Endodermal cell (in vitro differentiated cells): Measurements from ENCODE around the gene SLC24A4. TPM values are rescaled to one million over a fixed set of nuclear protein-coding genes. Genes with fewer than 3 reads are reported as not detected.

Source experiments
- DNase-seq: peaks from one replicate; pipeline ENCODE4 v3.0.0-alpha.2; 2017
- H3K27ac ChIP-seq: 2 replicates; pipeline ENCODE4 v1.5.1; 2013; ENCODE audit warnings: mild to moderate bottlenecking, low read depth, low read length, moderate library complexity
- H3K27me3 ChIP-seq: 2 replicates; pipeline ENCODE4 v1.6.1; 2013; ENCODE audit warnings: mild to moderate bottlenecking, low read length, moderate library complexity; ENCODE audit not compliant: insufficient read depth, control insufficient read depth, poor library complexity, severe bottlenecking
- H3K36me3 ChIP-seq: 2 replicates; pipeline ENCODE4 v1.7.0; 2013; ENCODE audit warnings: mild to moderate bottlenecking, low read length, moderate library complexity; ENCODE audit not compliant: control insufficient read depth, insufficient read depth
- H3K4me1 ChIP-seq: one replicate; pipeline ENCODE4 v1.7.0; 2013; ENCODE audit warnings: low read length; ENCODE audit not compliant: control insufficient read depth, insufficient read depth
- H3K4me3 ChIP-seq: 2 replicates; pipeline ENCODE4 v1.5.1; 2013; ENCODE audit warnings: mild to moderate bottlenecking, low read length, moderate library complexity
- H3K9ac ChIP-seq: 2 replicates; pipeline ENCODE4 v1.6.1; 2013; ENCODE audit warnings: mild to moderate bottlenecking, low read length, moderate library complexity; ENCODE audit not compliant: poor library complexity, severe bottlenecking; ENCODE audit errors: extremely low read depth
- H3K9me3 ChIP-seq: 2 replicates; pipeline ENCODE4 v1.6.1; 2013; ENCODE audit warnings: mild to moderate bottlenecking, low read length, moderate library complexity; ENCODE audit not compliant: control insufficient read depth
- H3K27ac Mint-ChIP-seq: 2 replicates; pipeline ENCODE4 v1.8.0; 2020; ENCODE audit warnings: mixed read lengths
- H3K27me3 Mint-ChIP-seq: 2 replicates; pipeline ENCODE4 v1.8.0; 2021; ENCODE audit warnings: mild to moderate bottlenecking, mixed read lengths; ENCODE audit not compliant: insufficient read depth
- H3K36me3 Mint-ChIP-seq: 2 replicates; pipeline ENCODE4 v1.8.0; 2020; ENCODE audit warnings: low read depth, mixed read lengths
- H3K4me1 Mint-ChIP-seq: 2 replicates; pipeline ENCODE4 v1.8.0; 2020; ENCODE audit warnings: mixed read lengths
- H3K4me3 Mint-ChIP-seq: 2 replicates; pipeline ENCODE4 v1.8.0; 2020; ENCODE audit warnings: mild to moderate bottlenecking, moderate library complexity, mixed read lengths
- H3K9me3 Mint-ChIP-seq: 2 replicates; pipeline ENCODE4 v1.8.0; 2020; ENCODE audit warnings: mild to moderate bottlenecking, mixed read lengths
- CTCF ChIP-seq: fragments of 200-600 bp; sonication (generic); conservative IDR thresholded peaks from 2 replicates; pipeline ENCODE4 v1.5.0; 2021; ENCODE audit warnings: antibody characterized with exemption, mild to moderate bottlenecking
- WGBS, 2 experiments: methylation state at CpG; one replicate each; pipeline versions ENCODE4 v1.1.5 to v1.1.7; 2013; ENCODE audit warnings: missing lambda C conversion rate in 2 of 2, mixed read lengths in 1 of 2; ENCODE audit not compliant: insufficient coverage in 1 of 2, insufficient read length in 1 of 2; 5-methylcytosine and 5-hydroxymethylcytosine counted together
- total RNA-seq, 2 donors: library from RNA; stranded (reverse); fragmentation: NEBNext Ultra II Directional in 1 of 2; extraction: Animal tissue kit (Norgen Biotek cat#: 25700) in 1 of 2; gene quantifications; 2 replicates in 1 of 2; 3 replicates in 1 of 2; pipeline ENCODE4 v1.2.1, GENCODE V29; 2021

SLC24A4 gene
- total RNA-seq, 2 donors from 2014 or later: 0.09 to 0.29 TPM

- Mint-ChIP-seq H3K36me3 (no peaks in the 10 kb centered on the region), H3K27me3 (peaks cover 6% of the 10 kb centered on the region), H3K27ac (no peak overlapping the region), H3K9me3 (no peaks in the 10 kb centered on the region), H3K4me1 (no peaks in the 10 kb centered on the region), H3K4me3 (no peak overlapping the region)
- WGBS, 2 experiments: 50 to 70% methylated on average over 1 of the region's 1 CpG
- Histone ChIP-seq H3K9me3 (no peaks in the 10 kb centered on the region), H3K36me3 (no peaks in the 10 kb centered on the region), H3K27ac (no peak overlapping the region), H3K27me3 (no peaks in the 10 kb centered on the region), H3K4me1 (no peaks in the 10 kb centered on the region), H3K9ac (no peak overlapping the region), H3K4me3 (no peak overlapping the region)
- TF ChIP-seq CTCF: peak; percentile 61
- peak; percentile 49 for DNase-seq
These were observed 158.4 kb downstream of the SLC24A4 start for GRCh38 chr14:92481386-92481785.

GRCh38 chr14:92481811-92482555, 159.0 kb downstream of the SLC24A4 start:
- Histone ChIP-seq H3K27ac (no peak overlapping the region), H3K4me3 (no peak overlapping the region), H3K9ac (no peak overlapping the region), H3K4me1 (no peaks in the 10 kb centered on the region), H3K27me3 (no peaks in the 10 kb centered on the region), H3K36me3 (no peaks in the 10 kb centered on the region), H3K9me3 (no peaks in the 10 kb centered on the region)
- Mint-ChIP-seq H3K4me1 (no peaks in the 10 kb centered on the region), H3K27me3 (peaks cover 6% of the 10 kb centered on the region), H3K27ac (no peak overlapping the region), H3K4me3 (no peak overlapping the region), H3K36me3 (no peaks in the 10 kb centered on the region), H3K9me3 (no peaks in the 10 kb centered on the region)
- no peak for TF ChIP-seq CTCF
- WGBS, 2 experiments: 80 to 100% methylated on average over 1 of the region's 1 CpG
- no peak for DNase-seq

- Mint-ChIP-seq H3K4me1 (no peaks in the 10 kb centered on the region), H3K36me3 (no peaks in the 10 kb centered on the region), H3K27ac (no peak overlapping the region), H3K9me3 (no peaks in the 10 kb centered on the region), H3K27me3 (peaks cover 6% of the 10 kb centered on the region), H3K4me3 (no peak overlapping the region)
- H3K9me3 ChIP-seq: no peaks in the 10 kb centered on the region
- no peak for TF ChIP-seq CTCF
- no peaks in the 10 kb centered on the region for H3K27me3 ChIP-seq
- DNase-seq: no peak
- no peaks in the 10 kb centered on the region for H3K36me3 ChIP-seq
- H3K4me3 ChIP-seq: no peak overlapping the region
- no peak overlapping the region for H3K27ac ChIP-seq
- 89 to 94% methylated on average over 3 to 9 of the region's 9 CpGs for WGBS, 2 experiments
- H3K4me1 ChIP-seq: no peaks in the 10 kb centered on the region
- H3K9ac ChIP-seq: no peak overlapping the region
These were observed 159.8 kb downstream of the SLC24A4 start for GRCh38 chr14:92482621-92483319.
